Choroid plexus epithelial cell (primary cell): ENCODE measurements around the gene CDHR2.
"Not testable (repeated sequence)": the region's sequence is repeated elsewhere in the genome, so short reads cannot be mapped to it uniquely, and the experiment has no call there.

Experiments
- DNase-seq: peaks from one replicate; pipeline ENCODE4 v3.0.0-alpha.2; 2010; ENCODE audit warnings: low read depth
- H3K4me3 ChIP-seq: 2 replicates; pipeline ENCODE4 v1.5.1; 2011; ENCODE audit warnings: low read depth, mild to moderate bottlenecking, control low read depth, low read length, moderate library complexity
- TF ChIP-seq, protein P1 (sequence below): conservative IDR thresholded peaks from 2 replicates; pipeline ENCODE4 v1.5.1; 2011; ENCODE audit warnings: low read depth, mild to moderate bottlenecking, control low read depth, inconsistent platforms, low read length, moderate library complexity

The CDHR2 gene

DNA sequence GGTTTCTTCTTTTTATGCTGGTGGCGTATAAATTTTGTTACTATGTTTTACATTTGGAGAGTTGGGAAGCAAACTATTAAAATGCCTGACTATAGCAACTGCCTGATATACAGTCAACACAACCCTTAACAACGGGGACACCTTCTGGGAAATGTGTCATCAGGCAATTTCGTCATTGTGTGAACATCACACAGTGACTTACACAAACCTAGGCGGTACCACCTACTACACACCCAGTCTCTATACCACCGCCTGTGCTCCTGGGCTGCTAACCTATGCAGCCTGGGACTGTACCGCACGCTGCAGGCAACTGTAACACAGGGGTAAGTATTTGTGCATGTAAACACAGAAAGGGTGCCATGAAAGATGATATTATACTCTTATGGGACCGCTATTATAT, 1.3 kb upstream of the CDHR2 start:
- H3K4me3 ChIP-seq = no peak overlapping the region
- DNase-seq = no peak
- TF ChIP-seq, protein P1, sequence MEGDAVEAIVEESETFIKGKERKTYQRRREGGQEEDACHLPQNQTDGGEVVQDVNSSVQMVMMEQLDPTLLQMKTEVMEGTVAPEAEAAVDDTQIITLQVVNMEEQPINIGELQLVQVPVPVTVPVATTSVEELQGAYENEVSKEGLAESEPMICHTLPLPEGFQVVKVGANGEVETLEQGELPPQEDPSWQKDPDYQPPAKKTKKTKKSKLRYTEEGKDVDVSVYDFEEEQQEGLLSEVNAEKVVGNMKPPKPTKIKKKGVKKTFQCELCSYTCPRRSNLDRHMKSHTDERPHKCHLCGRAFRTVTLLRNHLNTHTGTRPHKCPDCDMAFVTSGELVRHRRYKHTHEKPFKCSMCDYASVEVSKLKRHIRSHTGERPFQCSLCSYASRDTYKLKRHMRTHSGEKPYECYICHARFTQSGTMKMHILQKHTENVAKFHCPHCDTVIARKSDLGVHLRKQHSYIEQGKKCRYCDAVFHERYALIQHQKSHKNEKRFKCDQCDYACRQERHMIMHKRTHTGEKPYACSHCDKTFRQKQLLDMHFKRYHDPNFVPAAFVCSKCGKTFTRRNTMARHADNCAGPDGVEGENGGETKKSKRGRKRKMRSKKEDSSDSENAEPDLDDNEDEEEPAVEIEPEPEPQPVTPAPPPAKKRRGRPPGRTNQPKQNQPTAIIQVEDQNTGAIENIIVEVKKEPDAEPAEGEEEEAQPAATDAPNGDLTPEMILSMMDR = no peak

DNA sequence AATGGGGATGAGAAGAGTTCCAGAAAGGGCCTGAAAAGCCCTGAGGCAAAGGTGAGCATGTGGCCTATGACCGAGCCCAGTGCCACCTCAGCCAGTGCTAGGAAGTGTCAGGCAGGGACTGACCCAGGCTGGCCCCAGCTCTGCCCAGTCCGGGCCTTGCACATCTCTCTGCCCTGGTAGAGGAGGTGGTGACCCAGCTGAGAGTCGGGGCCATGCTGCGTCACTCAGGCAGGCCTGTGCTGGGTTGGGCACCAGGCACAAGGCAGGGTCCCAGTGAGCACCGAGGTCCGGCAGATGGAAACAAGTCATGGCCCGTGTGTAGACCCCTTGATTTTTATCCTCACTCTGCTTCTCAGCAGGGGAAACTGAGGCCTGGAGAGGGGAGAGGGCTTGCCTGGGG, 729 bp downstream of the CDHR2 start:
- H3K4me3 ChIP-seq = no peak overlapping the region
- DNase-seq = no peak
- TF ChIP-seq, protein P1 = no peak

DNA sequence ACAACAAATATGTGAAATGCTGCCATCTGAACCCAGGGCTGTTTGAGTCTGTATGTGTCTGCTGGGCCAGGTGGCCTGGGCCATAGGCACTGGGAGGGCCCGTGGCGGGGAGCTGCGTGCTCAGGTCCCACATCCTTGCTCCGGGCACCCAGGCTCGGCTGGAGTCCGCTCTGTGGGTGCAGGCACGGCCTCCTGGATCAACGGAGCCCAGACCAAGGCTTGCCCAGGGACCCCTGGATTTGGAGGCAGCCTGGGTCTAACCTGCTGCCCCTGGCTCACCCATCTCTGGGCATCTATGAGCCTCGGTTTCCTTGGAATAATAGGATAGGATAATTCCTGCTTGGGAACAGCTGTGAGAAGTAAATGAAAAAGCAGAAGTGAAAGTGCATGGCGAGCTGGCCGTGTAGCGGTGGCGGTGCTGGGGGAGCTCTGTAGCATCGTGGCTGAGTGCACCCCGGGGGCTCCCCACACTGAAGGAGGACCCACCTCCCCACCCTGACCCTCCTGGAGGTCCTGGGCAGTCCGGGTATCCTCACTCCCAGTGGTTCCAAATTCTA, 1.2 kb downstream of the CDHR2 start:
- DNase-seq = no peak
- H3K4me3 ChIP-seq = no peak overlapping the region
- TF ChIP-seq, protein P1 = no peak

DNA sequence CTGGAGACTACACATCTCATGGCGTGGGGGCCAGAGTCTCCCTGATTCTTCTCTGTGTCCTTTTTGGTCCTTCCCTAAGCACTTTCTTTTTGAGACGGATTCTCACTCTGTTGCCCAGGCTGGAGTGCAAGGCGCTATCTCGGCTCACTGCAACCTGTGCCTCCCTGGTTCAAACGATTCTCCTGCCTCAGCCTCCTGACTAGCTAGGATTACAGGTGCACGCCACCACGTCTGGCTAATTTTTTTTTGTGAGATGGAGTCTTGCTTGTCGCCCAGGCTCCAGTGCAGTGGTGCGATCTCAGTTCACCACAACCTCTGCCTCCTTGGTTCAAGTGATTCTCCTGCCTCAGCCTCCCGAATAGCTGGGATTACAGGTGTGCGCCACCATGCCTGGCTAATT, 1.8 kb downstream of the CDHR2 start:
- not testable (repeated sequence) for DNase-seq, H3K4me3 ChIP-seq

DNA sequence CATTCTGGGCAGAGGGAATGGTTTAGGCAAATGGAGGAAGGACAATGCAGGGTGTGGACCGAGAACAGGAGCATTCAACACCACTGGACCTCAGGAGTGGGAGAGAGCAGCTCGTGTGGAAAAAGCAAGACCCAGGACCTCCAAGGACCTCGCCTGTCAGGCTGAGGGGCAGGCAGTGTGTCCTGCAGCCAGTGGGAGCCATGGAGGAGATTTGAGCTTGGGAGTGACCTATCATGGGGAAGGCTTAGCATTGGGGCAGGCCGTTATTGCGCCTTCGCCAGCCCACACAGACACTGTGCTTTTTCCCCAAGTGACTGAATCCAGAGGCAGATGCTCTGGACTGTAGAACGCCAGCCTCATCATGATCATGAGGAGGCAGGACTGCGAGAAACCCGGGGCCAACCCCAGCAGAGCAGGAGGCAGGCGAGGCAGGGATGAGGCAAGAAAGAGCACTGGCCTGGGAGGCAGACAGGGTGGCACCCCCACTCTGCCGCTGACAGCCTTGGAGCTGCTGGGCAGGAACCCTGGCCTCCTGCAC, 3.3 kb downstream of the CDHR2 start:
- DNase-seq = no peak
- H3K4me3 ChIP-seq = no peak overlapping the region
- TF ChIP-seq, protein P1 = no peak

DNA sequence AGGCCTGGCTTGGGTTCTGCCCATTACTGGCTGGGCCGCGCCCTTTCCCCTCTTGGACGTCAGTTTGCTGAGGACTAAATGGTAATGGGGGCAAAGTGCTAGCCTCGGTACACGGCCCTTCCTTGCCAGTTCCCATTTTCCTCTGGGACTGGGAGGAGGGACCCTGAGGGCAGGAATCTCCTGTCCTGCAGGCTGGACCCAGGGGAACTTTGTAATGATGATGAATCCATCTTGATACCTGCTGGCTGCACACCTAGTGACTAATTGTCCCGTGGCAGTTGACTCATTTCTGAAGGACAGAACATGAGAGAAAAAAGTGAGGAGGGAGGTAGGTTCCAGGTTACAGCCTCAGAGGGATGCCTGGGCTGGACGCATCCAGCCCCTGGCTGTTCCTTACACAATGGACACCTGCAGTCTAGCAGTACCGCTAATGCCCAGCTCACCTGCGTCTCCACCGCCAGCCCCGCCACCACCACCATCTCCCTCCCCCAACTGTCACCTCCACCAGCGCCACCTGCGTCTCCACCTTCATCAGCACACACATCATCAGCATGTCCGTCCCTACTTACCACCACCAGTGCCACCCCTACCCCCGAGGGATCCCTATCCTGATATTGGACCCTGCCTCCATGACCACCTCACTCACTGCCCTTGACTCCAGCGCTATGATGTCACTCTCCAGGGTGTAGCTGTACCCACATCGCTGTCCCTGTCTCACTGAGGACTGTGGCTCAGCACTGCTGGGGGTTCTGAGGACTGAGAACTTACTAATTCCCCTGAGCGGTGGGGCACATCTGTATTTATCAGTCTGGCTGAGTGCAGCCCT, 4.3 kb downstream of the CDHR2 start:
- TF ChIP-seq, protein P1 = no peak
- DNase-seq = no peak
- H3K4me3 ChIP-seq = no peak overlapping the region

DNA sequence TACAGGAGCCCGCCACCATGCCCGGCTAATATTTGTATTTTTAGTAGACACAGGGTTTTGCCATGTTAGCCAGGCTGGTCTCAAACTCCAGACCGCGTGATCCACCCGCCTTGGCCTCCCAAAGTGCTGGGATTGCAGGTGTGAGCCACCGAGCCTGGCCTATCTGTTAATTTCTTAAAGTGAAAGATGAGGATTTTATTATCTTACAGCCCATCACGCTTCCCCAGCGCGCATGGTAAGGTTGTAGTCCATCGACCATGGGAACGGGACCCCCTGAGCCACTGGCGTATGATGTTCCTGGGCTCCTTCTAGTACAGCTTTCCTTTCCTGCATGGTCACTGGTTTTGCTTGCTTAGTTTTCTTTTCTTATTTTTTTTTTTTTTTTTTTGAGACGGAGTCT, 8.7 kb downstream of the CDHR2 start:
- no peak for DNase-seq
- TF ChIP-seq, protein P1 = no peak
- H3K4me3 ChIP-seq = no peak overlapping the region
